GM21515 (cell line): ENCODE measurements around the gene USP10.

Experiments used
- ATAC-seq: cut with Tn5 transposase; IDR thresholded peaks from one replicate; pipeline ENCODE4 v1.9.1; 2021; ENCODE audit not compliant: unreplicated experiment

USP10 gene

GRCh38 chr16:84820305-84820684 is 120.5 kb downstream of the USP10 start:
- ATAC-seq = no peak

GRCh38 chr16:84820771-84821170 is 121.0 kb downstream of the USP10 start:
- ATAC-seq = no peak

- no peak for ATAC-seq
These were observed 121.4 kb downstream of the USP10 start for GRCh38 chr16:84821179-84821578.

- no peak for ATAC-seq
These were observed 122.2 kb downstream of the USP10 start for GRCh38 chr16:84821728-84822689.

GRCh38 chr16:84822990-84823389 is 123.2 kb downstream of the USP10 start:
- no peak for ATAC-seq

GRCh38 chr16:84823484-84823883 is 123.7 kb downstream of the USP10 start:
- no peak for ATAC-seq

- no peak for ATAC-seq
These were observed 124.1 kb downstream of the USP10 start for GRCh38 chr16:84823926-84824325.

- no peak for ATAC-seq
These were observed 126.2 kb downstream of the USP10 start for GRCh38 chr16:84825896-84826557.

- no peak for ATAC-seq
These were observed 126.8 kb downstream of the USP10 start for GRCh38 chr16:84826558-84826941.

GRCh38 chr16:84827131-84827574 is 127.4 kb downstream of the USP10 start:
- no peak for ATAC-seq

GRCh38 chr16:84827897-84828296 is 128.1 kb downstream of the USP10 start:
- ATAC-seq = no peak

- no peak for ATAC-seq
These were observed 128.5 kb downstream of the USP10 start for GRCh38 chr16:84828322-84828721.
